Esophagus squamous epithelium (tissue), 4 donors: Measurements from ENCODE around the gene PTPRT.

ENCODE experiments used
- CTCF ChIP-seq, 6 experiments: fragments of 450-650 bp in 4 of 6; fragments of 200-600 bp in 2 of 6; sonication (generic) in 2 of 6; IDR thresholded peaks; one replicate each; pipeline ENCODE4 v1.5.1; 2016 to 2019; ENCODE audit warnings: antibody characterized with exemption in 6 of 6, mild to moderate bottlenecking in 4 of 6, moderate library complexity in 4 of 6
- POLR2A ChIP-seq, 4 donors: fragments of 450-650 bp; IDR thresholded peaks; one replicate each; pipeline ENCODE4 v1.6.1; 2017; ENCODE audit warnings: antibody characterized with exemption in 4 of 4, mild to moderate bottlenecking in 4 of 4, moderate library complexity in 3 of 4

DNA sequence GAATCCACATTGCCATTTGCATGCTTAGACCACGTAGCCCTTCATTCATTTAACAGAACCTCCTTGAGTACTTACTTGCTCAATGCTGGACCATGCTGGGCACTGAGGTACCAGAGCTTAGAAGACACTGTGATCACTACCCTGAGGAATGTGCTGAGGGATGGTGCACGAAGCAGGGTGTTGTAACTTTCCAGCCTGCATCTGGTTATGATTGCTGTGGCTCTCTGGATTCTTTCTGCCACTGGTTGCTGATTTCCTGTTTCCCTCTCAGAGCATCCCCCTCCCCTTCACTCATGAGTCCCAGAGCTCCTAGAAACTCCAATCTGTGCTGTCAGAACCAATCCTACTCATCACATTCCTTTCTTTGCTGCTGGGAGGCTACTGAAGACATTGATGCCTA is 537.4 kb downstream of the PTPRT start:
- no peak for TF ChIP-seq CTCF (IDR thresholded peaks at IDR 0.05)
- TF ChIP-seq POLR2A (IDR thresholded peaks at IDR 0.05), result no peak
